Measurements from ENCODE around the gene UNC80.

UNC80 gene

GRCh38 chr2:209913786-209914345, 142.2 kb downstream of the UNC80 start:
- DNase-seq (ENCODE audit: low read depth in 2 of 2): no peak

GRCh38 chr2:209917154-209917771, 145.6 kb downstream of the UNC80 start:
- no peak for DNase-seq (ENCODE audit: low read depth in 2 of 2)

GRCh38 chr2:209918251-209918650, 146.6 kb downstream of the UNC80 start:
- no peak for DNase-seq (ENCODE audit: low read depth in 2 of 2)

GRCh38 chr2:209922116-209922515, 150.5 kb downstream of the UNC80 start:
- no peak for DNase-seq (ENCODE audit: low read depth in 2 of 2)

- no peak for DNase-seq (ENCODE audit: low read depth in 2 of 2)
These were observed 157.7 kb downstream of the UNC80 start for GRCh38 chr2:209929369-209929768.

GRCh38 chr2:209933499-209934483, 162.2 kb downstream of the UNC80 start:
- DNase-seq (ENCODE audit: low read depth in 2 of 2): no peak

GRCh38 chr2:209936106-209936666, 164.6 kb downstream of the UNC80 start:
- DNase-seq (ENCODE audit: low read depth in 2 of 2): no peak

GRCh38 chr2:209937893-209938292, 166.3 kb downstream of the UNC80 start:
- no peak for DNase-seq (ENCODE audit: low read depth in 2 of 2)

GRCh38 chr2:209938906-209939305, 167.3 kb downstream of the UNC80 start:
- no peak for DNase-seq (ENCODE audit: low read depth in 2 of 2)

- no peak for DNase-seq (ENCODE audit: low read depth in 2 of 2)
These were observed 169.3 kb downstream of the UNC80 start for GRCh38 chr2:209940936-209941335.

GRCh38 chr2:209942426-209942825, 170.8 kb downstream of the UNC80 start:
- no peak for DNase-seq (ENCODE audit: low read depth in 2 of 2)

- no peak for DNase-seq (ENCODE audit: low read depth in 2 of 2)
These were observed 171.4 kb downstream of the UNC80 start for GRCh38 chr2:209942936-209943605.

GRCh38 chr2:209943776-209944175, 172.1 kb downstream of the UNC80 start:
- DNase-seq (ENCODE audit: low read depth in 2 of 2): no peak

- DNase-seq (ENCODE audit: low read depth in 2 of 2): no peak
These were observed 174.9 kb downstream of the UNC80 start for GRCh38 chr2:209946539-209946938.

- no peak for DNase-seq (ENCODE audit: low read depth in 2 of 2)
These were observed 184.6 kb downstream of the UNC80 start for GRCh38 chr2:209956271-209956670.

- no peak for DNase-seq (ENCODE audit: low read depth in 2 of 2)
These were observed 186.4 kb downstream of the UNC80 start for GRCh38 chr2:209958016-209958415.

GRCh38 chr2:209960045-209960444, 188.4 kb downstream of the UNC80 start:
- no peak for DNase-seq (ENCODE audit: low read depth in 2 of 2)

GRCh38 chr2:209960676-209961630, 189.3 kb downstream of the UNC80 start:
- DNase-seq (ENCODE audit: low read depth in 2 of 2): peak in 1 of 2 experiments; percentile 6

- DNase-seq (ENCODE audit: low read depth in 2 of 2): no peak
These were observed 194.1 kb downstream of the UNC80 start for GRCh38 chr2:209965723-209966122.

GRCh38 chr2:209969692-209970091, 198.1 kb downstream of the UNC80 start:
- no peak for DNase-seq (ENCODE audit: low read depth in 2 of 2)

GRCh38 chr2:209970271-209970670, 198.6 kb downstream of the UNC80 start:
- no peak for DNase-seq (ENCODE audit: low read depth in 2 of 2)

Data from stimulated activated CD4-positive, alpha-beta T cell treated with anti-CD3 and anti-CD28 coated beads, Interleukin-12 subunit alpha, Interleukin-12 subunit beta, amount 100 ng/mL, for 24 hours (primary cell).